OCI-LY3 (cell line): Measurements from ENCODE around the gene PIRT.

Source experiments
- H2AFZ ChIP-seq: fragments of 200-600, 300-600 bp; shearing (Covaris generic); 2 replicates; pipeline ENCODE4 v1.6.0; 2014; ENCODE audit warnings: antibody characterized with exemption, low read depth, low read length
- H3K27ac ChIP-seq: fragments of 200-600, 300-600 bp; sonication (generic); 2 replicates; pipeline ENCODE4 v1.5.1; 2014; ENCODE audit warnings: mild to moderate bottlenecking, low read length, moderate library complexity, mixed read lengths
- H3K27me3 ChIP-seq: fragments of 200-600, 300-600 bp; sonication (generic); 2 replicates; pipeline ENCODE4 v1.6.1; 2014; ENCODE audit warnings: low read depth, low read length, mixed read lengths
- H3K36me3 ChIP-seq: fragments of 200-600, 300-600 bp; sonication (generic); replicated peaks from 2 replicates; pipeline ENCODE3; 2014; ENCODE audit warnings: low read depth, low read length, mixed read lengths
- H3K4me1 ChIP-seq: fragments of 300-600, 200-600 bp; sonication (generic); 2 replicates; pipeline ENCODE4 v1.6.1; 2014; ENCODE audit warnings: low read length, mixed read lengths
- H3K4me2 ChIP-seq: fragments of 200-600, 300-600 bp; sonication (generic); 2 replicates; pipeline ENCODE4 v1.6.1; 2014; ENCODE audit warnings: low read length, mixed read lengths
- H3K4me3 ChIP-seq: fragments of 300-600, 200-600 bp; sonication (generic); 2 replicates; pipeline ENCODE4 v1.5.1; 2014; ENCODE audit warnings: antibody characterized with exemption, mild to moderate bottlenecking, low read length, moderate library complexity
- H3K79me2 ChIP-seq: fragments of 300-600, 200-600 bp; shearing (Covaris generic); 2 replicates; pipeline ENCODE4 v1.6.1; 2014; ENCODE audit warnings: mild to moderate bottlenecking, low read length, mixed read lengths
- H3K9ac ChIP-seq: fragments of 300-600, 200-600 bp; shearing (Covaris generic); 2 replicates; pipeline ENCODE4 v1.6.0; 2014; ENCODE audit warnings: mild to moderate bottlenecking, low read length, moderate library complexity
- H3K9me3 ChIP-seq: fragments of 200-600, 300-600 bp; shearing (Covaris generic); 2 replicates; pipeline ENCODE4 v1.6.1; 2014; ENCODE audit warnings: low read length, mixed read lengths; ENCODE audit not compliant: insufficient read depth
- H4K20me1 ChIP-seq: fragments of 200-600, 300-600 bp; sonication (generic); 2 replicates; pipeline ENCODE4 v1.6.1; 2016; ENCODE audit warnings: low read length, mixed read lengths; ENCODE audit not compliant: insufficient read depth
- EZH2phosphoT487 ChIP-seq: fragments of 200-600 bp; shearing (Covaris generic); IDR thresholded peaks from 2 replicates; pipeline ENCODE4 v1.6.1; 2018; ENCODE audit warnings: antibody characterized with exemption, mixed run types, low read depth
- TF ChIP-seq, protein P1 (sequence below): fragments of 200-600, 300-600 bp; sonication (generic); IDR thresholded peaks from 2 replicates; pipeline ENCODE4 v1.5.1; 2014; ENCODE audit warnings: antibody characterized with exemption, low read length, low read depth

Gene PIRT

DNA sequence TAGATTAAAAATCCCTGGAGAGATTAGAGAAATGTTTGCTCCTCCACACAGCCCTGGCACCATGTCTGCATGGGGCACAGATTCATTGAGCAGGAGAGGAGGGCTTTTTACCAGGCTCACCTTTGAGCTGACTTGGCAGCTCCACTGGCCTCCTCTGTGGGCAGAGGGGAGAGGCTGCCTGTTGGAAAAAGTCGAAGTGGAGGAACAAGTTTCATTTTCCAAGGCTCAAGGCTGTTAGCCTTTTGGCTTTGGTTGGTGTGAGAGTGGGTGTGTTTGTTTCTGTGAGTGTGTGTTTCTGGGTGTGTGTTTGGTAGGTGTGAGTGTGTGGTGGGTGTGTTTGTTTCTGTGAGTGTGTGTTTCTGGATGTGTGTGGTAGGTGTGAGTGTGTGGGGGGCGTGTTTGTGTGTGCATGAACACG, 39.5 kb downstream of the PIRT start:
- Histone ChIP-seq H3K4me3 (no peak overlapping the region), H3K27me3 (no peaks in the 10 kb centered on the region), H3K9me3 (no peaks in the 10 kb centered on the region), H3K36me3 (no peaks in the 10 kb centered on the region), H3K4me2 (no peak overlapping the region), H3K9ac (no peak overlapping the region), H3K4me1 (no peaks in the 10 kb centered on the region), H2AFZ (no peak overlapping the region), H3K27ac (no peak overlapping the region), H3K79me2 (no peaks in the 10 kb centered on the region), H4K20me1 (no peaks in the 10 kb centered on the region)
- TF ChIP-seq, protein P1, sequence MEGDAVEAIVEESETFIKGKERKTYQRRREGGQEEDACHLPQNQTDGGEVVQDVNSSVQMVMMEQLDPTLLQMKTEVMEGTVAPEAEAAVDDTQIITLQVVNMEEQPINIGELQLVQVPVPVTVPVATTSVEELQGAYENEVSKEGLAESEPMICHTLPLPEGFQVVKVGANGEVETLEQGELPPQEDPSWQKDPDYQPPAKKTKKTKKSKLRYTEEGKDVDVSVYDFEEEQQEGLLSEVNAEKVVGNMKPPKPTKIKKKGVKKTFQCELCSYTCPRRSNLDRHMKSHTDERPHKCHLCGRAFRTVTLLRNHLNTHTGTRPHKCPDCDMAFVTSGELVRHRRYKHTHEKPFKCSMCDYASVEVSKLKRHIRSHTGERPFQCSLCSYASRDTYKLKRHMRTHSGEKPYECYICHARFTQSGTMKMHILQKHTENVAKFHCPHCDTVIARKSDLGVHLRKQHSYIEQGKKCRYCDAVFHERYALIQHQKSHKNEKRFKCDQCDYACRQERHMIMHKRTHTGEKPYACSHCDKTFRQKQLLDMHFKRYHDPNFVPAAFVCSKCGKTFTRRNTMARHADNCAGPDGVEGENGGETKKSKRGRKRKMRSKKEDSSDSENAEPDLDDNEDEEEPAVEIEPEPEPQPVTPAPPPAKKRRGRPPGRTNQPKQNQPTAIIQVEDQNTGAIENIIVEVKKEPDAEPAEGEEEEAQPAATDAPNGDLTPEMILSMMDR, result no peak
- no peak for TF ChIP-seq EZH2phosphoT487

DNA sequence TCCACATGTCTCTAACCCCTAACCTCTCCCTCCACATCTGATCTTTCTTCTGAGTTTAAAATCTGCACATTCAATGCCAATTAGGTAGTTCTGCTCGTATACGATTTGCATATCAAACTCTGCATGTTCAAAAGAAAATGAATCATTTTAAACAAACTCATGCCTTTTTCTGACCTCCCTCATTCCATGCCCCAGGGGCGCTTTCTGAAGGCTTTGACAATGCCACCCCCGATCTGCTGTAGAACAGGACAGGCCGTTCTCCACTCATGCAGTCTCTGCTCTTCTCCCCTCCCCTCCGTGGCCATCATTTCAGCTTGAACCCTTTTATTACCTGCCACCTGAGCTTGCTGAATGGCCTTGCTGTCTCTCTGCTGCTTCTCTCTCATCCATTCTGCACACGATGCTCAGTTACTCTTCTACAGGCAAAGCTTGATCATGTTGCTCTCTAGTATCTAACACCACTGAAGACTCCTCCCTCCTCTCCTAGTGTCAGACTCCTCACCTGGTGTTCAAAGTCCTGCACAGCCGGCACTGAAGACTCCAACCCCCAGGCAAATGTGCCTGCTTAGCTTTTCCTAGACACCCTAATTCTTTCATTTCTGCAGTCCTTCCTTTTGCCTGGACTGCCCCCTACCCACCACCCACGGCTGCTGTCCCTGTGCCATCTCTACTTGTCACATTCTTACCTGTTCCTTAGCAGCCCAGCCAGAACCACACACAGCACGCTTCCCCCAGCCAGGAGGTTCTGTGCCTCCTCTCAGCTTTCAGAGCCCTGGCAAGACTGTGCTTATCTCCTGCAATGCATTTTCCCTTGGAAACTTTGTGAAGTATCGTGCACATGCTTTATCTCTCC, 40.2 kb downstream of the PIRT start:
- no peak overlapping the region for H3K9ac ChIP-seq
- no peak overlapping the region for H2AFZ ChIP-seq
- H3K36me3 ChIP-seq, result no peaks in the 10 kb centered on the region
- H3K4me1 ChIP-seq, result no peaks in the 10 kb centered on the region
- no peaks in the 10 kb centered on the region for H3K79me2 ChIP-seq
- no peaks in the 10 kb centered on the region for H3K27me3 ChIP-seq
- no peak overlapping the region for H3K4me2 ChIP-seq
- H3K9me3 ChIP-seq, result no peaks in the 10 kb centered on the region
- H3K4me3 ChIP-seq, result no peak overlapping the region
- H4K20me1 ChIP-seq, result no peaks in the 10 kb centered on the region
- H3K27ac ChIP-seq, result no peak overlapping the region
- TF ChIP-seq, protein P1, result no peak
- TF ChIP-seq EZH2phosphoT487, result no peak

DNA sequence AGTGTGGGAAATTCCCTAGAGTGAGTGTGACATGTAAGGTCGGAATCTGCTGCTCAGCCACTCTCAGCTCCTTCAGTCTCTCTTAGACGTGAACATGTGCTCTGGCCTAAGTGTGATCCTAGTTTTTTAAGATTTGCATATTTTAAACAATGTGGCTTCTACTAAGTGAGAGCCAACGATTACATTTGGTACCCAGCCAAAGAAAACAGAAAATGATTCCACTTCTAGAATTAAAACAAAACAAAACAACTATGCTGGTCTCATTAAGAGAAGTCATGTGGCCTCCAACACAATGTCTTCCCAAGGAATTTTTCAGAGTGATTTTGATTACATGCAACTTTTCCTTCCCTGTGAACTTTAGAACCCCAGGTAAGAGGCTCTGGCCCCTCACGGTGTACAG, 44.1 kb downstream of the PIRT start:
- H3K4me2 ChIP-seq, result no peak overlapping the region
- no peaks in the 10 kb centered on the region for H4K20me1 ChIP-seq
- no peak overlapping the region for H3K9ac ChIP-seq
- H3K79me2 ChIP-seq, result no peaks in the 10 kb centered on the region
- H2AFZ ChIP-seq, result no peak overlapping the region
- H3K27me3 ChIP-seq, result 0 out of 2 replicates have a peak, but pooled peaks cover 3% of the 10 kb centered on the region
- H3K36me3 ChIP-seq, result no peaks in the 10 kb centered on the region
- no peak overlapping the region for H3K27ac ChIP-seq
- no peak for TF ChIP-seq EZH2phosphoT487
- TF ChIP-seq, protein P1, result no peak
- H3K4me1 ChIP-seq, result no peaks in the 10 kb centered on the region
- H3K9me3 ChIP-seq, result no peaks in the 10 kb centered on the region
- H3K4me3 ChIP-seq, result no peak overlapping the region

DNA sequence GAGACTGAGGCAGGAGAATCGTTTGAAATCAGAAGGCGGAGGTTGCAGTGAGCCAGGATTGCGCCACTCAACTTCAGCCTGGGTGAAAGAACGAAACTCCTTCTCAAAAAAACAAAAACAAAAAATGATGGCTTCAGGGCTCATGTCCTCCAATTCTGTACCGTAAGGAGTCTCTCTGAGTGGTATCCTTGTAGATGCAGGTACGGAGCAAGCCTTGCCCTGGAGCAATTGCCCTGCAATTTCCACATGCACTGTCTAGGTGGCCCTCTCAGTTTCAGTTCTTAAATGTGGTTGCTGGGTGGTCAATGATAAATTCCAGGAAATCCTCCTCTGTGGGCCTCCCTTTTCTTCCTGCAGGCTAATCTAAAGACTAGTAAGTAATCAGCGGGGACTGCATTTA, 44.6 kb downstream of the PIRT start:
- H3K4me1 ChIP-seq, result no peaks in the 10 kb centered on the region
- no peaks in the 10 kb centered on the region for H3K36me3 ChIP-seq
- no peak overlapping the region for H3K4me3 ChIP-seq
- H3K9ac ChIP-seq, result no peak overlapping the region
- H3K27me3 ChIP-seq, result 0 out of 2 replicates have a peak, but pooled peaks cover 3% of the 10 kb centered on the region
- TF ChIP-seq, protein P1, result no peak
- TF ChIP-seq EZH2phosphoT487, result no peak
- H3K4me2 ChIP-seq, result no peak overlapping the region
- H2AFZ ChIP-seq, result no peak overlapping the region
- no peaks in the 10 kb centered on the region for H3K79me2 ChIP-seq
- no peak overlapping the region for H3K27ac ChIP-seq
- H3K9me3 ChIP-seq, result no peaks in the 10 kb centered on the region
- no peaks in the 10 kb centered on the region for H4K20me1 ChIP-seq
